Mononuclear cell (primary cell): Measurements from ENCODE around the gene EVI5. TPM values are rescaled to one million over a fixed set of nuclear protein-coding genes. Genes with fewer than 3 reads are reported as not detected.

Source experiments
- H3K27me3 ChIP-seq: 2 replicates; pipeline ENCODE4 v1.6.0; 2011; ENCODE audit warnings: low read length, control low read depth; ENCODE audit not compliant: insufficient read depth
- H3K4me1 ChIP-seq: 2 replicates; pipeline ENCODE4 v1.5.1; 2011; ENCODE audit warnings: mild to moderate bottlenecking, low read length, control low read depth; ENCODE audit not compliant: insufficient read depth
- H3K4me3 ChIP-seq: 2 replicates; pipeline ENCODE4 v1.5.1; 2011; ENCODE audit warnings: mild to moderate bottlenecking, low read length, moderate library complexity
- H3K9me3 ChIP-seq: 2 replicates; pipeline ENCODE4 v1.5.1; 2011; ENCODE audit warnings: low read depth, mild to moderate bottlenecking, control low read depth, low read length
- total RNA-seq: library from RNA; depleted of rRNA; stranded (reverse); fragments of >200 nt; gene quantifications from one replicate; pipeline ENCODE4 v1.2.3, GENCODE V29; 2012

EVI5 gene
- total RNA-seq, 1 donor, result 16.9 TPM

GRCh38 chr1:92494485-92495141 is 290.3 kb downstream of the EVI5 start:
- no peak overlapping the region for H3K4me3 ChIP-seq
- H3K9me3 ChIP-seq, result no peaks in the 10 kb centered on the region

DNA sequence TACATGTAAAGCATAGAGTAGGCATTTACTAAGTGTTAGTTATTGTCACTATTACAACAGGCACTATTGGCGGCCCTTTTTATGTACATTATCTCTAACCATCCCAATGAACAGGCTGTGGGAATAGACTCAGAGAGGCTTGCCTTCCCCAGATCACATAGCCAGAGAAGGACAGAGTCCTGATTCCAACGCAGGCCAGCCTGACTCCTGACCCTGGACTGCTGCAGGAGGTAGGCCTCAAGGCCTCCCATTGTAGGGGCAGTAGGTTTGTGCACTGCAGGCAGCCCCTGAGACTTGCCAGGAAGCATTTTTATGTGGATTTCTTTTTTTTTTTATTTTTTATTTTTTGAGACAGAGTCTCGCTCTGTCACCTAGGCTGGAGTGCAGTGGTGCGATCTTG is 291.8 kb downstream of the EVI5 start:
- H3K4me1 ChIP-seq, result peaks cover 5% of the 10 kb centered on the region
- no peaks in the 10 kb centered on the region for H3K9me3 ChIP-seq
- no peaks in the 10 kb centered on the region for H3K27me3 ChIP-seq
- H3K4me3 ChIP-seq, result no peak overlapping the region

More at GRCh38 chr1:92494485-92495141, 290.3 kb downstream of the EVI5 start:
- Histone ChIP-seq H3K4me1 (peaks cover 5% of the 10 kb centered on the region), H3K27me3 (no peaks in the 10 kb centered on the region)

GRCh38 chr1:92488832-92489231 is 296.1 kb downstream of the EVI5 start:
- no peak overlapping the region for H3K4me3 ChIP-seq
- peaks cover 20% of the 10 kb centered on the region for H3K4me1 ChIP-seq
- no peaks in the 10 kb centered on the region for H3K27me3 ChIP-seq
- no peaks in the 10 kb centered on the region for H3K9me3 ChIP-seq

DNA sequence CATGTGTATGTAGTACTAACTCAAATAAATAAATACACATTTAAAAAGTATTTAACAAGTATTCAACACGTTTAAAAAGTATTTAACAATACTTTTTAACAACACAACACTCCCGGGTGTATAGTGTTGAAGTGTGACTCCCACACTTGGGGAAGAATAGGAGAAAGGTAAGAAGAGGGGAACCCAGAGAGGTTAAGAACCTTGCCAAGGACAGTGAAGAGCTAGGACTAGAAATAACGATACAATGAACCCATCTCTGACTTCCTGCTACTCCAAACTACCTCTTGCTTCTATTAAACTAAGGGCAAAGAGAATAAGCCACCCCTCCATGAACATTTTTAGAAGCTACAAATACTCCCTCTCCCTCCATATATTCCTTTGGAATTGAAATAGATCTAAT is 296.5 kb downstream of the EVI5 start:
- H3K4me1 ChIP-seq, result peaks cover 25% of the 10 kb centered on the region
- H3K9me3 ChIP-seq, result no peaks in the 10 kb centered on the region
- no peak overlapping the region for H3K4me3 ChIP-seq
- no peaks in the 10 kb centered on the region for H3K27me3 ChIP-seq

- peak overlapping the region; percentile 64 for H3K4me3 ChIP-seq
Measured at GRCh38 chr1:92487078-92487605, 297.8 kb downstream of the EVI5 start.

DNA sequence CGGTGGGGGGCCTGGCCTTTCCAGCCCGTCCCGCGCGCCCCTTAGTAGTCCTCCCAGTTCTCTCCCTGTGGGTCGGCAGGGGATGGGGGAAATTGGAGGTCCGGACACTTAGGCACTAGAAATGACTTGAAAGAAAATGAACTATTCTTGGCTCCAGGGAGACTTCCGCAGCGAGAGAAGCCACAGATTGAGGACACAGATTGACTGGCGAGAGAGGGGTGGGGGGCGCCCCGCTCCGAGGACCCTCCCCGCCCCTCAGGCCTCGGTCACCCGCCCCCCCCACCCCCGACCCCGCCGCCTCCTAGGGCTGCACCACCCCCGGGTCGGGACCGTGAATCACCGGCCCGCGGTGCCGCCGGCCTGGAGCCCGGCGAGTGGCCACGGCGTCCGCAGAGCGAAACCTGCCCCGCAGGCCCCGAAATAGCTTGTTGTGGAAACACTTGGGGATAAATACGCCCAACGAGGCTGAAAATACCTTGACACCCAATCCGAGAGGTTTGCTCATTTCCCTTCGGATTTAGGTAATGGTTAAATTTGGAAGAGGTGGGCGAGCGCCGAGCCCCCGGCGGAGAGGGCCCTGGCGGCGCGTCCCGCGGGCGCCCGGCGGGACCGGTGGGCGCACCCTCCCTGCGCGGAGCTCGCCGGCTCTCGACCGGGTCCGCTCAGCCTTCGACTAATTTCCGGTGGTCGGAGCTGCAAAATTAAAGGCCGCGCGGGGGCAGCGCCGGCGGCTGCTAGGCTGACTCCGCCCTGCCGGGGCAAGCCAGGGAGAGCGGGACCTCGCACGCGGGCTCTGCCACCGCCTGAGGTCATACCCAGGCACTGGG is 298.4 kb downstream of the EVI5 start, which contains the start of gene GFI1:
GFI1 (minus strand) TSS at position 675 of the 827 bp plus-strand sequence. CDS start 3,438 bp downstream, outside the sequence.
- Histone ChIP-seq H3K4me3 (peak within 1 kb of the TSS; percentile 64), H3K4me1 (peaks cover 44% of the 10 kb centered on the region), H3K27me3 (no peaks in the 10 kb centered on the region), H3K9me3 (no peaks in the 10 kb centered on the region)

More at GRCh38 chr1:92487078-92487605, 297.8 kb downstream of the EVI5 start:
- Histone ChIP-seq H3K27me3 (no peaks in the 10 kb centered on the region), H3K9me3 (no peaks in the 10 kb centered on the region), H3K4me1 (peaks cover 37% of the 10 kb centered on the region)

GRCh38 chr1:92485381-92486250 is 299.3 kb downstream of the EVI5 start:
- H3K9me3 ChIP-seq, result no peaks in the 10 kb centered on the region
- peak overlapping the region; percentile 64 for H3K4me3 ChIP-seq
- peaks cover 44% of the 10 kb centered on the region for H3K4me1 ChIP-seq
- H3K27me3 ChIP-seq, result no peaks in the 10 kb centered on the region

GRCh38 chr1:92484472-92485380 is 300.2 kb downstream of the EVI5 start:
- no peaks in the 10 kb centered on the region for H3K9me3 ChIP-seq
- peak overlapping the region; percentile 64 for H3K4me3 ChIP-seq
- H3K4me1 ChIP-seq, result peaks cover 46% of the 10 kb centered on the region
- H3K27me3 ChIP-seq, result no peaks in the 10 kb centered on the region

DNA sequence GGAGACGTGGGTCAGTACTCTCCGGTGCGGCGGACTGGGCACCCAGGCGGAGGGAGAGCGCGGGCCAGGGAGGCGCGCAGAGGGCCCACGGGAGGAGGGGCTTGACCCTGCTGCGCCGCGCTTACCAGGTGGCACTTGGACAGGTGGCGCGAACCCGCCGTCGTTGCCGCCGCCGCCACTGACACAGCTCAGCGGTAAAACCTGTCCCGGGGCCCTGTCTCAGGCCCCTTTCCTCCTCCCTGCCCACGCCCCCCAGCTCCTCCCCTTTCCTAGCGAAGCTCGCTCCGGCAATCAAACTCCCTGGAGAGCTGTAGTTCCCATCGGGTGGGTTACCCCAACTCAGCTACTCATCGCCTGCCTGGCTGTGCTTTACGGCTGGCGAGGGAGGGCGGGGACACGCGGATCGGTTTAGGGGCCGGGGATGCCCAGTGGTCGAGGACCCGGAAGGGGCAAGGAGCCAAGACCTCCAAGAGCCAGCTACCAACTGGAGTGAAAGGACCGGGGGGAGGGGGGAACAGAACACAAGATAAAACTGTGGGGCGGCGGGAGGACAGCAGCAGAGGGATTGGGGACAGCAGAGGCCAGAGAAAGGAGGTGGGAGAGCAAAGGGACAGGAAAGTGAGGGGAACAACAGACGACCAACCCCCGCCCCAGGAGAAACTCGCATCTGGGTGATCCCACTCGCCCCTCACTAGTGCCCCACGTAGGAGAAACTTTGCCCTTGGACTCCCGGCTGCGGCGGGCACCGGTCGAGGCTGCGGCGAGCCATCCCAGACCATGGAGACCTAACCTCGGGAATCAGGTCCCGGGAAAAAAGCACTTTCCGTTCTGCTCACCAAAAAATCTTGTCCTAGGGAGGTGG is 301.1 kb downstream of the EVI5 start:
- Histone ChIP-seq H3K27me3 (no peaks in the 10 kb centered on the region), H3K9me3 (no peaks in the 10 kb centered on the region), H3K4me1 (peaks cover 51% of the 10 kb centered on the region), H3K4me3 (peak overlapping the region; percentile 64)

DNA sequence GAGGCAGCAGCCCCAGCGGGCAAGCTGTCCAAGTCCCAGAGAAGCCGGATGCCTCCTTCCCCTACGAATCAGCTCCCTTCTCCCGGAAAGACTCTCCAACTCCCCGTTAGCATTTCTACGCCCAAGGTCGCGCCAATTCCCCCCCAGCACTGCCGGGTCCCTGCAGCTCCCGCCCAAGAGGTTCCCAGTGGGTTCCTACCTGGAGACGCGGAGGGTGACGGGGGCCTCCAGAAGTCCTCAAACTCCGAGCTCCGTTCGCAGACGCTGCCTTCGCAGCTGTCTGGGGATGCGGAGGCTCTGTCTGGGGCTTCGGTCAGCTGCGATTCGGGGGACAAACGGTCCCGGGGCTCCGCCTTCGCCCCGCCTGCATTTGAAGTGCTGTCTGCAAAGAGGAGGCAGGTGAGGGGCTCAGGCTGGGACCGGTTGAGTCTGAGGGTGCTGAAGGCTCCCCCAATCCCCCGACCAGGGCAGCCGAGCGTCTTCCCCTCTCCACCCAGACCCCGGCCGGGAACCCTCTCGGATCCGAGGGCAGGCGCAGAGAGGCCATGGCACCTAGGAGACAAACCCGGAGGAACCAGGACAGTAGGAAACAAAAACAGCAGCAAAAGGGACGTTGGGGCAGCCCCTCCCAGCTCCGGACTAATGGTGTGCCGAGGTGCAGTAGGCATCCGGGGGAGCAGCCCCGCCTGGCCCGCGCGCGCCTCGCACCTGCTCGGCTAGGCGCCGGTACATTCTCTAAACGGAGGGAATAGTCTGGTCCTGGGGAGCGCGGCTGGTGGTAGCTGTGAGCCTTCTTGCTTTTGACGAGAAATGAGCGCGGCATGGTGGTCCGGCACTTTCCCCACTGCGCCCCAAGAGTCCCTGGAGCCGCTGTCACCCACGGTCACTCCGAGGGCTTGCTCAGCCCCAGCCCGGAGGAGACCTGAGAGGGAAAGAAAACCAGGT is 302.0 kb downstream of the EVI5 start:
- no peaks in the 10 kb centered on the region for H3K9me3 ChIP-seq
- H3K4me3 ChIP-seq, result peak overlapping the region; percentile 64
- H3K4me1 ChIP-seq, result peaks cover 59% of the 10 kb centered on the region
- no peaks in the 10 kb centered on the region for H3K27me3 ChIP-seq

GRCh38 chr1:92481971-92482664 is 302.8 kb downstream of the EVI5 start:
- Histone ChIP-seq H3K4me3 (peak overlapping the region; percentile 64), H3K9me3 (no peaks in the 10 kb centered on the region), H3K27me3 (no peaks in the 10 kb centered on the region), H3K4me1 (peaks cover 57% of the 10 kb centered on the region)

DNA sequence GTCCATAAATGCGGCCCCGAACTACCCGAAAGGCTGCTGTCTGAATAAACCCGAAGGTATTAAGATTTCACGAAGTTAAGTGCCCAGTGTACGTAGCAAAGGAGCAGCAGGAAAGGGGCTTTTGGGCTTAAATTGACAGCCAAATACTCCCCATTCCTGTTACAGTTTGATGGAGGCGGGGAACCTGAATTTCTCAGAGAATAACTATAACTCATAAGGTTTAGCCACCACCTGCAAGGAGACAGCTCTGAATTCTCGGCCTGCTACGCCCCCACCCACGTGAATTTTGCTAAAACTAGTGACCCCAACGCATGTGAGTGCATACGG is 303.3 kb downstream of the EVI5 start:
- Histone ChIP-seq H3K9me3 (no peaks in the 10 kb centered on the region), H3K27me3 (no peaks in the 10 kb centered on the region), H3K4me1 (peaks cover 52% of the 10 kb centered on the region), H3K4me3 (no peak overlapping the region)
